ENCODE data around the gene RPS6KB1.
"Not testable (repeated sequence)": the region's sequence is repeated elsewhere in the genome, so short reads cannot be mapped to it uniquely, and the experiment has no call there.

DNA sequence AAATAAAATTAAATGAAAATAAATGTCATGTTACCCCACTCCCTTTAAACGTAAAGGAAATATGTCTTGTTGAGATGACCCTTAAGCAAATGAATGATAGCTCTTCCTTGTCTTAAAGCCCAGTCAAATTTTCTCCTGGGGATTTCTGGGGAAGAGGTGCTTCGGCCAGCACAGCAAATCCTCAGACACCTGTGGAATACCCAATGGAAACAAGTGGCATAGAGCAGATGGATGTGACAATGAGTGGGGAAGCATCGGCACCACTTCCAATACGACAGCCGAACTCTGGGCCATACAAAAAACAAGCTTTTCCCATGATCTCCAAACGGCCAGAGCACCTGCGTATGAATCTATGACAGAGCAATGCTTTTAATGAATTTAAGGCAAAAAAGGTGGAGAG, 53.5 kb downstream of the RPS6KB1 start:
- TF ChIP-seq, protein P1, sequence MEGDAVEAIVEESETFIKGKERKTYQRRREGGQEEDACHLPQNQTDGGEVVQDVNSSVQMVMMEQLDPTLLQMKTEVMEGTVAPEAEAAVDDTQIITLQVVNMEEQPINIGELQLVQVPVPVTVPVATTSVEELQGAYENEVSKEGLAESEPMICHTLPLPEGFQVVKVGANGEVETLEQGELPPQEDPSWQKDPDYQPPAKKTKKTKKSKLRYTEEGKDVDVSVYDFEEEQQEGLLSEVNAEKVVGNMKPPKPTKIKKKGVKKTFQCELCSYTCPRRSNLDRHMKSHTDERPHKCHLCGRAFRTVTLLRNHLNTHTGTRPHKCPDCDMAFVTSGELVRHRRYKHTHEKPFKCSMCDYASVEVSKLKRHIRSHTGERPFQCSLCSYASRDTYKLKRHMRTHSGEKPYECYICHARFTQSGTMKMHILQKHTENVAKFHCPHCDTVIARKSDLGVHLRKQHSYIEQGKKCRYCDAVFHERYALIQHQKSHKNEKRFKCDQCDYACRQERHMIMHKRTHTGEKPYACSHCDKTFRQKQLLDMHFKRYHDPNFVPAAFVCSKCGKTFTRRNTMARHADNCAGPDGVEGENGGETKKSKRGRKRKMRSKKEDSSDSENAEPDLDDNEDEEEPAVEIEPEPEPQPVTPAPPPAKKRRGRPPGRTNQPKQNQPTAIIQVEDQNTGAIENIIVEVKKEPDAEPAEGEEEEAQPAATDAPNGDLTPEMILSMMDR (IDR thresholded peaks at IDR 0.05): not testable (repeated sequence)
- TF ChIP-seq POLR2A, POLR2AphosphoS5 (IDR thresholded peaks at IDR 0.05): not testable (repeated sequence)
